ENCODE measurements around the gene C12orf50. TPM values are rescaled to one million over a fixed set of nuclear protein-coding genes. Genes with fewer than 3 reads are reported as not detected.

C12orf50 gene
- total RNA-seq, 4 donors from 2014 or later: not detected

DNA sequence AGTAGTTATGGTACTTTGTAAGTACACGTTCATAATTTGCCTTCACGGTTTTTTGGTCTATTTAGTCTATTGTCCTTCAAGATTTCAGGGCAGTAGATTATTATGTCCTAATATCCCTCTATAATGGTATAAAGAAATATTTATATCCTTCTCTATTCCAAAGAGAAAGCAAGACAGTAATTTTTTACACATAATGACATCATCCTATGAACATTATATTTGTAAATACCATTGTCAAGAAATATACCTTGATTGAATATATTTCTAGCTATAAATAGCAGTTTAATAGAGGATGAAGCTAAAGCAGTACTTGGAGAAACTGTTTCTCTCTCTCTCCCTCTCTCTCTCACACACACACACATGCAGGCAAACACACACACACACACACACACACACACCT is 77.0 kb downstream of the C12orf50 start:
- Histone ChIP-seq H3K36me3 (no peaks in the 10 kb centered on the region), H3K27me3 (no peaks in the 10 kb centered on the region), H3K4me1 (no peaks in the 10 kb centered on the region), H3K4me3 (no peak overlapping the region), H3K9me3 (no peaks in the 10 kb centered on the region), H3K27ac (replicated peaks in 1 of 4) (no peak overlapping the region)
- no peak for DNase-seq (ENCODE audit: extremely low spot score)
- TF ChIP-seq POLR2AphosphoS5 (IDR thresholded peaks at IDR 0.05) (no peak), POLR2A (IDR thresholded peaks at IDR 0.05; ENCODE audit: low read depth) (no peak), EP300 (IDR thresholded peaks at IDR 0.05) (no peak)
- TF ChIP-seq, protein P1, sequence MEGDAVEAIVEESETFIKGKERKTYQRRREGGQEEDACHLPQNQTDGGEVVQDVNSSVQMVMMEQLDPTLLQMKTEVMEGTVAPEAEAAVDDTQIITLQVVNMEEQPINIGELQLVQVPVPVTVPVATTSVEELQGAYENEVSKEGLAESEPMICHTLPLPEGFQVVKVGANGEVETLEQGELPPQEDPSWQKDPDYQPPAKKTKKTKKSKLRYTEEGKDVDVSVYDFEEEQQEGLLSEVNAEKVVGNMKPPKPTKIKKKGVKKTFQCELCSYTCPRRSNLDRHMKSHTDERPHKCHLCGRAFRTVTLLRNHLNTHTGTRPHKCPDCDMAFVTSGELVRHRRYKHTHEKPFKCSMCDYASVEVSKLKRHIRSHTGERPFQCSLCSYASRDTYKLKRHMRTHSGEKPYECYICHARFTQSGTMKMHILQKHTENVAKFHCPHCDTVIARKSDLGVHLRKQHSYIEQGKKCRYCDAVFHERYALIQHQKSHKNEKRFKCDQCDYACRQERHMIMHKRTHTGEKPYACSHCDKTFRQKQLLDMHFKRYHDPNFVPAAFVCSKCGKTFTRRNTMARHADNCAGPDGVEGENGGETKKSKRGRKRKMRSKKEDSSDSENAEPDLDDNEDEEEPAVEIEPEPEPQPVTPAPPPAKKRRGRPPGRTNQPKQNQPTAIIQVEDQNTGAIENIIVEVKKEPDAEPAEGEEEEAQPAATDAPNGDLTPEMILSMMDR (IDR thresholded peaks at IDR 0.05): no peak
- 74% methylated on average over 2 of the region's 2 CpGs for WGBS
- intact Hi-C loops (cut with DNase I): no loop called here

DNA sequence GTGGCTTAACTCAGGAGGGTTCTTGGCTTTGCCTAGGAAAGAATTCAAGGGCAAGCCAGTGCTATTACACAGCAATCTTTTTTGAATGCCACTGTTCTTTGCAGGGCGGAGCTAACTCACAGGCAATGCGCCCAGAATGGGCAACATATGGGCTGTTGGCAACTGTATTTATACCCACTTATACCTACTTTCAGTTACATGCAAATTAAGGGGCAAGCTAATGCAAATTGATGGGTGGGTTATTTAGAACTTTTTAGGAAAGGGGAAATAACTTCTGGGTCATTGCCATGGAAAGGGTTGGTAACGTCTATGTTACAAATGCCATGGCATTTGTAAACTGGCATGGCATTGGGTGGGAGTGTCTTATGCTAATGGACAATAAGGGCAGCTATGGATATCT is 85.4 kb downstream of the C12orf50 start:
- WGBS: 81% methylated on average over 3 of the region's 3 CpGs
- TF ChIP-seq POLR2AphosphoS5 (IDR thresholded peaks at IDR 0.05): no peak
- TF ChIP-seq, protein P1 (IDR thresholded peaks at IDR 0.05): no peak
- no peak for TF ChIP-seq EP300 (IDR thresholded peaks at IDR 0.05)
- TF ChIP-seq POLR2A (IDR thresholded peaks at IDR 0.05; ENCODE audit: low read depth): no peak
- Histone ChIP-seq H3K4me1 (no peaks in the 10 kb centered on the region), H3K27ac (replicated peaks in 1 of 4) (no peak overlapping the region), H3K36me3 (no peaks in the 10 kb centered on the region), H3K4me3 (no peak overlapping the region), H3K9me3 (no peaks in the 10 kb centered on the region), H3K27me3 (no peaks in the 10 kb centered on the region)
- intact Hi-C loops (cut with DNase I): no loop called here
- DNase-seq (ENCODE audit: extremely low spot score): no peak

DNA sequence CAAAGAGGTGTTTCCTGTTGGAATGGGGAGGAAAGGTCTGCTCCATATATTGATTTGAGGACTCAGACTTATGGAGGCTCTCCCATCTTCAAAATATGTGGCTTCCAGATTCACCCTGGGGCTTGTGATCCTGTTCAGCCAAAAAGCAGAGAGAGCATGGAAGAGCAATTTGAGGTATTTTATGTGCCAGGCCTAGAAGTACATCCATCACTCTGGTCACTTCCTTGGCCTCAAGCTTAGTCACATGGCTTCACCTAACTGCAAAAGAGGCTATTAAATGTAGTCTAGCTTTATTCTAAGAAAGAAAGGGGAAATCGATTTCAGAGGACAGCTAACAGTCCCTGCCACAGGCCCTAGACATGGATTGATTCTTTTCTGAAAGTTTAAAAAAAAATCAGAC is 86.2 kb downstream of the C12orf50 start:
- Histone ChIP-seq H3K27me3 (no peaks in the 10 kb centered on the region), H3K4me1 (no peaks in the 10 kb centered on the region), H3K4me3 (no peak overlapping the region), H3K9me3 (no peaks in the 10 kb centered on the region), H3K27ac (replicated peaks in 1 of 4) (no peak overlapping the region), H3K36me3 (no peaks in the 10 kb centered on the region)
- intact Hi-C loops (cut with DNase I): no loop called here
- TF ChIP-seq, protein P1 (IDR thresholded peaks at IDR 0.05): no peak
- TF ChIP-seq POLR2A (IDR thresholded peaks at IDR 0.05; ENCODE audit: low read depth) (no peak), POLR2AphosphoS5 (IDR thresholded peaks at IDR 0.05) (no peak), EP300 (IDR thresholded peaks at IDR 0.05) (no peak)
- 69% methylated on average over 1 of the region's 1 CpG for WGBS
- DNase-seq (ENCODE audit: extremely low spot score): no peak

DNA sequence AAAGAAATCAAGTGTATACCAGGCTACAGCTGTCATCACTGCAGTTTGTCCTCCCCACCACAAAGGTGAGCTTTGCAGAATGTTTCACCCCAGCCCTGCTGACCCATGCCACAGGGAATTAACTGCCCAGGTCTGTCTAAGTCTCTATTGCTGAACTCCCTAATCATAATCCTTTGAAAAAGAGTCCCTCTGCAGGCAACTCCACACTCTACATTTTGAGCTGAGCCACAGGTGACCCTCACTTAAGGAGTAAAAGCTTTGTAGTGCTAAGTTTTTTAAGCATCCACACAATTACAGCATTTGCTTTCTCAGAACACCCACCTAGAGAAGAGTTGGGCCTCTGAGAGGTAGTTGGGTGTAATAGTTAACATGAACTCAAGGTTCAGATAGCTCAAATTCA is 90.0 kb downstream of the C12orf50 start:
- no peaks in the 10 kb centered on the region for H3K27me3 ChIP-seq
- H3K36me3 ChIP-seq: no peaks in the 10 kb centered on the region
- H3K9me3 ChIP-seq: no peaks in the 10 kb centered on the region
- intact Hi-C loops (cut with DNase I): no loop called here
- DNase-seq (ENCODE audit: extremely low spot score): no peak
- no peak for TF ChIP-seq EP300 (IDR thresholded peaks at IDR 0.05)
- TF ChIP-seq, protein P1 (IDR thresholded peaks at IDR 0.05): no peak
- TF ChIP-seq POLR2AphosphoS5 (IDR thresholded peaks at IDR 0.05): no peak
- TF ChIP-seq POLR2A (IDR thresholded peaks at IDR 0.05; ENCODE audit: low read depth): no peak
- no peaks in the 10 kb centered on the region for H3K4me1 ChIP-seq
- no peak overlapping the region for H3K4me3 ChIP-seq
- no peak overlapping the region for H3K27ac ChIP-seq (replicated peaks in 1 of 4)

DNA sequence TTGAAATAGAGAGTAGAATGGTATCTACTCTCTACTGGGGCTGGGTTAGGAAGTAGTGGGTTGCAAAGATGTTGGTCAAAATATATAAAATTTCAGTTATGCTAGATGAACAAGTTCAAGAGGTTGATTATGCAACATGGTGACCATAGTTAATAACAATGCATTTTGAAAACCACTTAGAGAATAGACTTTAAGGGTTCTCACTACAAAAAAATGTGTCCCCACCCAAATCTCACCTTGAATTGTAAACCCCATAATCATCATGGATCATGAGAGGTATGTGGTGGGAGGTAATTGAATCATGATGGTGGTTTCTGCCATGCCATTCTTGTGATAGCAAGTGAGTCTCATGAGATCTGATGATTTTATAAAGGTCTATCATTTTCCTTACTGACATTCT is 94.0 kb downstream of the C12orf50 start:
- TF ChIP-seq EP300 (IDR thresholded peaks at IDR 0.05): no peak
- TF ChIP-seq POLR2A (IDR thresholded peaks at IDR 0.05; ENCODE audit: low read depth): no peak
- TF ChIP-seq, protein P1 (IDR thresholded peaks at IDR 0.05): no peak
- Histone ChIP-seq H3K4me3 (no peak overlapping the region), H3K36me3 (no peaks in the 10 kb centered on the region), H3K4me1 (no peaks in the 10 kb centered on the region), H3K27ac (replicated peaks in 1 of 4) (no peak overlapping the region), H3K9me3 (no peaks in the 10 kb centered on the region), H3K27me3 (no peaks in the 10 kb centered on the region)
- intact Hi-C loops (cut with DNase I): no loop called here
- no peak for DNase-seq (ENCODE audit: extremely low spot score)

Measured in esophagus muscularis mucosa (tissue), 4 donors.